ENCODE measurements around the gene PPT2.

GRCh38 chr6:32179766-32180405 lies 25.9 kb downstream of the PPT2 start:
- TF ChIP-seq EZH2phosphoT487 (IDR thresholded peaks at IDR 0.05; ENCODE audit: low read depth, severe bottlenecking, unreplicated experiment) (no peak), EZH2 (IDR thresholded peaks at IDR 0.05; ENCODE audit: borderline replicate concordance) (no peak)
- TF ChIP-seq, protein P1, sequence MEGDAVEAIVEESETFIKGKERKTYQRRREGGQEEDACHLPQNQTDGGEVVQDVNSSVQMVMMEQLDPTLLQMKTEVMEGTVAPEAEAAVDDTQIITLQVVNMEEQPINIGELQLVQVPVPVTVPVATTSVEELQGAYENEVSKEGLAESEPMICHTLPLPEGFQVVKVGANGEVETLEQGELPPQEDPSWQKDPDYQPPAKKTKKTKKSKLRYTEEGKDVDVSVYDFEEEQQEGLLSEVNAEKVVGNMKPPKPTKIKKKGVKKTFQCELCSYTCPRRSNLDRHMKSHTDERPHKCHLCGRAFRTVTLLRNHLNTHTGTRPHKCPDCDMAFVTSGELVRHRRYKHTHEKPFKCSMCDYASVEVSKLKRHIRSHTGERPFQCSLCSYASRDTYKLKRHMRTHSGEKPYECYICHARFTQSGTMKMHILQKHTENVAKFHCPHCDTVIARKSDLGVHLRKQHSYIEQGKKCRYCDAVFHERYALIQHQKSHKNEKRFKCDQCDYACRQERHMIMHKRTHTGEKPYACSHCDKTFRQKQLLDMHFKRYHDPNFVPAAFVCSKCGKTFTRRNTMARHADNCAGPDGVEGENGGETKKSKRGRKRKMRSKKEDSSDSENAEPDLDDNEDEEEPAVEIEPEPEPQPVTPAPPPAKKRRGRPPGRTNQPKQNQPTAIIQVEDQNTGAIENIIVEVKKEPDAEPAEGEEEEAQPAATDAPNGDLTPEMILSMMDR (IDR thresholded peaks at IDR 0.05; ENCODE audit: poor library complexity): no peak
